Loucy (cell line): ENCODE results near the gene FOXK2.

ENCODE experiments used
- EZH2phosphoT487 ChIP-seq: fragments of 200-600 bp; IDR thresholded peaks from 2 replicates; pipeline ENCODE4 v1.6.1; 2018; ENCODE audit warnings: antibody characterized with exemption, mild to moderate bottlenecking, moderate library complexity, borderline replicate concordance
- TF ChIP-seq, protein P1 (sequence below): fragments of 200-600 bp; sonication (generic); conservative IDR thresholded peaks from 2 replicates; pipeline ENCODE4 v1.5.1; 2014; ENCODE audit warnings: mild to moderate bottlenecking, antibody characterized with exemption, low read length

DNA sequence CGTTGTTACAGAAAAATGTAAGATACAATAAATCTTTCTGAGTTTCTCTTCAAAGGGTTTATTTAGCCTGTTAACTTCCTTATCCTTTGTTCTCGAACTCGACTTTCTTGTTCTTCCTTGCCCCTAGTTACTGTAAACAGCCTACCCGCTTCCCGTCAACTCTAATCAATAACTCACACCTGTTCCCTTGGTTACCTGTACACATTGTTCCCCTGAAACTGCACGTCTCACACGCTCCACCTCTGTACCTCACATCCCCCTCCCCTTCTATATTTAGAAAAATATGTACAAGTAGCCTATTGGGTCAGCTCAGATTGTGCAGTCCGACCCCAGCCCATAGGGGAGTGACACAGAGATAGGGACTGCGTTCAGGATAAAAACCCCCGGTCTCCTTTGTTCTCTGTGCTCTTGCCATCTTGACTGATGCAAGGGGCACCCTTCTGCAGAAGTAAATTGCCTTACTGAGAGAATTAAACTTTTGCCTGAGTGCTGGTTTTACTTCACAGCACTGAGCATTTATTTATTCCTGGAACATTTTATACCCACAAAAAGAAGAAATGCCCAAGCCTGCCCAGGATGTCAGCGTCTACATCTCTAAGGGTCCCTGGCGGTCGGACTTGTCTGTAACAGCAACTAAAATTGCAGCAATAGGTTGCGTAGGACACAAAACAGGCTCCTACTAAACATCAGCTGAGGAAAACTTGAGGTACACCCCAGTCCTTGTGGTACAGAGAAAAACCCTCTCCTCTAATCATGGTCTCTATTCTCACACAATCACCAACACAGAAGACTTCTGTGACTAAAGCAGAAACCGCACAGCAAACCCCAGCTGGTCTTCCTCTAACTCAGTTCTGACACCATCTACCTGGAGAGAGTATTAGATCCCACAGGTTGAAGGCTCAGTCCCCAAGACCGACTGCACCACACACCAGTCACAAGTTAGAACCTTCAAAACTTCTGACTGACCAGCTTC, 117.4 kb downstream of the FOXK2 start:
- TF ChIP-seq, protein P1, sequence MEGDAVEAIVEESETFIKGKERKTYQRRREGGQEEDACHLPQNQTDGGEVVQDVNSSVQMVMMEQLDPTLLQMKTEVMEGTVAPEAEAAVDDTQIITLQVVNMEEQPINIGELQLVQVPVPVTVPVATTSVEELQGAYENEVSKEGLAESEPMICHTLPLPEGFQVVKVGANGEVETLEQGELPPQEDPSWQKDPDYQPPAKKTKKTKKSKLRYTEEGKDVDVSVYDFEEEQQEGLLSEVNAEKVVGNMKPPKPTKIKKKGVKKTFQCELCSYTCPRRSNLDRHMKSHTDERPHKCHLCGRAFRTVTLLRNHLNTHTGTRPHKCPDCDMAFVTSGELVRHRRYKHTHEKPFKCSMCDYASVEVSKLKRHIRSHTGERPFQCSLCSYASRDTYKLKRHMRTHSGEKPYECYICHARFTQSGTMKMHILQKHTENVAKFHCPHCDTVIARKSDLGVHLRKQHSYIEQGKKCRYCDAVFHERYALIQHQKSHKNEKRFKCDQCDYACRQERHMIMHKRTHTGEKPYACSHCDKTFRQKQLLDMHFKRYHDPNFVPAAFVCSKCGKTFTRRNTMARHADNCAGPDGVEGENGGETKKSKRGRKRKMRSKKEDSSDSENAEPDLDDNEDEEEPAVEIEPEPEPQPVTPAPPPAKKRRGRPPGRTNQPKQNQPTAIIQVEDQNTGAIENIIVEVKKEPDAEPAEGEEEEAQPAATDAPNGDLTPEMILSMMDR = no peak
- TF ChIP-seq EZH2phosphoT487 = no peak
